H1 (cell line): ENCODE results near the gene HK2. TPM values are rescaled to one million over a fixed set of nuclear protein-coding genes. Genes with fewer than 3 reads are reported as not detected.
"Not testable (repeated sequence)": the region's sequence is repeated elsewhere in the genome, so short reads cannot be mapped to it uniquely, and the experiment has no call there.

Experiments
- CTCF ChIA-PET: fragments of 300-600 bp; sonication (Branson Sonifier 250); formaldehyde crosslinking; loops from one replicate; lab custom pipeline; 2021; ENCODE audit not compliant: partially characterized antibody; lab: Charles Lee
- POLR2A ChIA-PET: fragments of 300-600 bp; sonication (Branson Sonifier 250); formaldehyde crosslinking; loops from one replicate; lab custom pipeline; 2021; ENCODE audit warnings: inconsistent platforms; ENCODE audit not compliant: partially characterized antibody; lab: Charles Lee
- DNase-seq, 2 experiments: peaks; one replicate each; pipeline versions ENCODE4 v3.0.0 to v3.0.0-alpha.2; 2010 to 2022; ENCODE audit warnings: low spot score in 2 of 2, low read depth in 1 of 2, mixed read lengths in 1 of 2
- FAIRE-seq: peaks from 2 replicates; lab custom pipeline; 2011; peaks lifted over from hg19 to GRCh38; lab: Jason Lieb, UNC
- H2AFZ ChIP-seq: 2 replicates; pipeline ENCODE4 v1.8.1; 2012; ENCODE audit warnings: low read length, inconsistent platforms
- H2AK5ac ChIP-seq: 2 replicates; pipeline ENCODE4 v1.6.1; 2013; ENCODE audit warnings: low read depth, low read length
- H2BK120ac ChIP-seq: replicated peaks from 2 replicates; pipeline ENCODE3; 2013; ENCODE audit warnings: low read depth, low read length, inconsistent platforms
- H2BK12ac ChIP-seq: 2 replicates; pipeline ENCODE4 v1.6.1; 2013; ENCODE audit warnings: low read depth, low read length
- H2BK15ac ChIP-seq: 2 replicates; pipeline ENCODE4 v1.6.1; 2013; ENCODE audit warnings: low read length
- H2BK20ac ChIP-seq: 2 replicates; pipeline ENCODE4 v1.6.1; 2013; ENCODE audit warnings: low read length
- H2BK5ac ChIP-seq: 2 replicates; pipeline ENCODE4 v1.6.1; 2013; ENCODE audit warnings: low read depth, low read length
- H3K14ac ChIP-seq: 2 replicates; pipeline ENCODE4 v1.6.1; 2013; ENCODE audit warnings: inconsistent platforms; ENCODE audit not compliant: insufficient read length
- H3K18ac ChIP-seq: 2 replicates; pipeline ENCODE4 v1.6.1; 2013; ENCODE audit warnings: low read length; ENCODE audit errors: extremely low read depth
- H3K23ac ChIP-seq: 2 replicates; pipeline ENCODE4 v1.6.1; 2013; ENCODE audit warnings: inconsistent platforms; ENCODE audit not compliant: insufficient read length
- H3K23me2 ChIP-seq: 2 replicates; pipeline ENCODE4 v1.6.1; 2013; ENCODE audit warnings: low read depth, low read length
- H3K27ac ChIP-seq: 2 replicates; pipeline ENCODE4 v1.6.1; 2011; ENCODE audit warnings: low read depth, low read length, inconsistent platforms
- H3K27me3 ChIP-seq, 4 experiments: replicated peaks in 1 of 4; 1 replicate in 1 of 4; 2 replicates in 3 of 4; pipeline versions ENCODE4 v1.6.1 to v1.8.1; 2011 to 2013; ENCODE audit warnings: low read length in 3 of 4, mild to moderate bottlenecking in 3 of 4, inconsistent platforms in 2 of 4, mixed read lengths in 2 of 4, moderate library complexity in 1 of 4; ENCODE audit not compliant: control insufficient read depth in 3 of 4, insufficient read depth in 3 of 4; ENCODE audit errors: extremely low read depth in 1 of 4
- H3K36me3 ChIP-seq, 4 experiments: 2 replicates each; pipeline versions ENCODE4 v1.6.1 to v1.8.1; 2011 to 2013; ENCODE audit warnings: mild to moderate bottlenecking in 4 of 4, low read length in 3 of 4, moderate library complexity in 2 of 4, control low read depth in 1 of 4, inconsistent platforms in 1 of 4; ENCODE audit not compliant: insufficient read depth in 4 of 4, control insufficient read depth in 2 of 4
- H3K4ac ChIP-seq: replicated peaks from 2 replicates; pipeline ENCODE3; 2013; ENCODE audit warnings: low read length, low read depth, mixed read lengths, inconsistent platforms; ENCODE audit not compliant: insufficient read length
- H3K4me1 ChIP-seq, 4 experiments: replicated peaks in 1 of 4; 1 replicate in 1 of 4; 2 replicates in 3 of 4; pipeline versions ENCODE4 v1.6.1 to v1.8.1; 2011 to 2013; ENCODE audit warnings: low read length in 3 of 4, inconsistent platforms in 2 of 4, mixed read lengths in 1 of 4; ENCODE audit not compliant: insufficient read depth in 4 of 4, control insufficient read depth in 3 of 4
- H3K4me2 ChIP-seq, 2 experiments: 2 replicates each; pipeline versions ENCODE4 v1.6.1 to v1.8.1; 2011 to 2013; ENCODE audit warnings: low read depth in 2 of 2, low read length in 2 of 2, control low read depth in 1 of 2, inconsistent platforms in 1 of 2, mild to moderate bottlenecking in 1 of 2; ENCODE audit not compliant: insufficient read depth in 1 of 2
- H3K4me3 ChIP-seq, 4 experiments: fragments of 200-600, 300-600 bp in 1 of 4; sonication (generic), shearing (Covaris generic), sonication (Bioruptor Twin) in 1 of 4; 2 replicates each; pipeline versions ENCODE4 v1.5.1 to v1.8.1; 2011 to 2016; ENCODE audit warnings: low read length in 4 of 4, low read depth in 3 of 4, control low read depth in 2 of 4, inconsistent platforms in 2 of 4, mild to moderate bottlenecking in 2 of 4, mixed read lengths in 1 of 4, moderate library complexity in 1 of 4; ENCODE audit not compliant: insufficient read depth in 2 of 4; ENCODE audit errors: extremely low read depth in 1 of 4
- H3K56ac ChIP-seq: replicated peaks from 2 replicates; pipeline ENCODE3; 2013; ENCODE audit warnings: low read depth, mild to moderate bottlenecking, mixed read lengths, low read length, inconsistent platforms; ENCODE audit not compliant: insufficient read length
- H3K79me1 ChIP-seq: 2 replicates; pipeline ENCODE4 v1.6.1; 2013; ENCODE audit warnings: low read depth, low read length, control low read depth
- H3K79me2 ChIP-seq, 2 experiments: 2 replicates each; pipeline versions ENCODE4 v1.6.1 to v1.8.1; 2012 to 2013; ENCODE audit warnings: low read length in 2 of 2, mild to moderate bottlenecking in 2 of 2, inconsistent platforms in 1 of 2; ENCODE audit not compliant: insufficient read depth in 2 of 2, control insufficient read depth in 1 of 2
- H3K9ac ChIP-seq, 4 experiments: replicated peaks in 1 of 4; 1 replicate in 1 of 4; 2 replicates in 3 of 4; pipeline versions ENCODE4 v1.6.1 to v1.8.1; 2011 to 2013; ENCODE audit warnings: low read depth in 3 of 4, low read length in 3 of 4, control low read depth in 2 of 4, mild to moderate bottlenecking in 2 of 4, moderate library complexity in 2 of 4, inconsistent platforms in 1 of 4; ENCODE audit errors: extremely low read depth in 1 of 4
- H3K9me3 ChIP-seq, 2 experiments: 2 replicates each; pipeline versions ENCODE4 v1.6.1 to v1.8.1; 2012 to 2013; ENCODE audit warnings: mild to moderate bottlenecking in 2 of 2, moderate library complexity in 2 of 2, control low read depth in 1 of 2, inconsistent platforms in 1 of 2, low read depth in 1 of 2, low read length in 1 of 2, mixed read lengths in 1 of 2; ENCODE audit not compliant: insufficient read depth in 2 of 2
- H4K20me1 ChIP-seq, 2 experiments: replicated peaks in 1 of 2; 2 replicates each; pipeline versions ENCODE3 to v1.8.1; 2011 to 2013; ENCODE audit warnings: inconsistent platforms in 2 of 2, low read length in 2 of 2, mild to moderate bottlenecking in 1 of 2; ENCODE audit not compliant: insufficient read depth in 2 of 2, control insufficient read depth in 1 of 2
- H4K5ac ChIP-seq: 2 replicates; pipeline ENCODE4 v1.6.1; 2013; ENCODE audit warnings: low read length, low read depth, mixed read lengths, inconsistent platforms; ENCODE audit not compliant: insufficient read length
- H4K8ac ChIP-seq: 2 replicates; pipeline ENCODE4 v1.8.0; 2013; ENCODE audit warnings: mild to moderate bottlenecking, moderate library complexity, low read length, inconsistent platforms; ENCODE audit not compliant: insufficient read depth; ENCODE audit errors: extremely low read depth
- H4K91ac ChIP-seq: replicated peaks from 2 replicates; pipeline ENCODE3; 2013; ENCODE audit warnings: low read length, mixed read lengths, inconsistent platforms; ENCODE audit not compliant: insufficient read length
- WGBS, 2 experiments: shearing (Covaris generic) in 1 of 2; methylation state at CpG; one replicate each; pipeline versions ENCODE4 v1.1.6 to v1.1.7; 2013 to 2015; ENCODE audit warnings: low lambda C conversion rate in 2 of 2, mixed read lengths in 2 of 2, inconsistent platforms in 1 of 2, low coverage in 1 of 2, missing lambda C conversion rate in 1 of 2; ENCODE audit not compliant: insufficient replicate concordance in 2 of 2, insufficient coverage in 1 of 2, insufficient read length in 1 of 2; ENCODE audit errors: extremely low coverage in 1 of 2, missing lambda C conversion rate in 1 of 2; 5-methylcytosine and 5-hydroxymethylcytosine counted together
- polyA plus RNA-seq, 7 experiments: library from polyadenylated mRNA; depleted of rRNA in 3 of 7; stranded (reverse) in 5 of 7; unstranded in 2 of 7; fragments of >200 nt in 5 of 7; fragments of 200-250 nt in 2 of 7; gene quantifications; 1 replicate in 5 of 7; 2 replicates in 1 of 7; 4 replicates in 1 of 7; pipeline versions ENCODE4 v1.2.1 to v1.2.3, GENCODE V29; 2011 to 2013; ENCODE audit warnings: missing spikeins in 2 of 7, mixed read lengths in 2 of 7
- total RNA-seq: library from RNA; stranded (reverse); fragmentation: NEBNext Ultra II Directional; extraction: Animal tissue kit (Norgen Biotek cat#: 25700); gene quantifications from 2 replicates; pipeline ENCODE4 v1.2.1, GENCODE V29; 2021

The HK2 gene
- total and polyA plus RNA-seq, 2 of the 8 experiments (the other 6 are each of a cell fraction or from before 2014, with no cell fraction given): 22.1 to 61.9 TPM

DNA sequence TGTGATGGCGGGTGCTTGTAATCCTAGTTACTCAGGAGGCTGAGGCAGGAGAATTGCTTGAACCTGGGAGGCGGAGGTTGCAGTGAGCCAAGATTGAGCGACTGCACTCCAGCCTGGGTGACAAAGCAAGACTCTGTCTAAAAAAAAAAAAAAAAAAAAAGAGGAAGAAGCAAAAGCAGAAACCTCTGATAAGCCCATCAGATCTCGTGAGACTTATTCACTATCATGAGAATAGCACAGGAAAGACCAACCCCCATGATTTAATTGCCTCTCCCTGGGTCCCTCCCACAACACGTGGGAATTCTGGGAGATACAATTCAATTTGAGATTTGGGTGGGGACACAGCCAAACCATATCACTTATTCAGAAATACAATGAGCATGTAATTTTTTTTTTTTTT, 73.6 kb downstream of the HK2 start:
- H3K4me1 ChIP-seq, H4K20me1 ChIP-seq, H2BK12ac ChIP-seq, H2AFZ ChIP-seq, H4K8ac ChIP-seq, H3K23me2 ChIP-seq, H2AK5ac ChIP-seq, H3K79me2 ChIP-seq, H3K27me3 ChIP-seq, DNase-seq, H3K14ac ChIP-seq, H3K27ac ChIP-seq, H3K9me3 ChIP-seq, H3K23ac ChIP-seq, H3K4me2 ChIP-seq, H2BK5ac ChIP-seq, H3K4me3 ChIP-seq, H3K18ac ChIP-seq, H2BK15ac ChIP-seq, H3K79me1 ChIP-seq, H2BK120ac ChIP-seq, H2BK20ac ChIP-seq, H3K4ac ChIP-seq, H3K56ac ChIP-seq, H3K36me3 ChIP-seq, H4K91ac ChIP-seq, CTCF ChIA-PET, H4K5ac ChIP-seq, H3K9ac ChIP-seq, FAIRE-seq: not testable (repeated sequence)
- POLR2A ChIA-PET: interaction anchor here (0.6 kb wide), 1 partner anchor 270 kb away, joined by 3 read pairs; no protein-coding TSS in a partner anchor
- 95% methylated on average over 5 of the region's 5 CpGs; no CpG with 5 or more reads in 1 of the 2 experiments for WGBS, 2 experiments
